RWPE2 (cell line): ENCODE measurements around the gene TSSK1B.

Source experiments
- ATAC-seq: fragments of 200-7000 bp; cut with Tn5 transposase; 3 replicates; pipeline ENCODE4 v1.9.1; 2021; ENCODE audit warnings: low read depth
- DNase-seq: peaks from one replicate; pipeline ENCODE4 v3.0.0-alpha.2; 2020; ENCODE audit warnings: low spot score
- H3K27ac ChIP-seq: fragments of 450-650 bp; 2 replicates; pipeline ENCODE4 v1.5.1; 2017; ENCODE audit warnings: mild to moderate bottlenecking; ENCODE audit not compliant: poor library complexity, severe bottlenecking
- H3K27me3 ChIP-seq: fragments of 250-450 bp; sonication (Bioruptor Pico); 2 replicates; pipeline ENCODE4 v1.5.1; 2021; ENCODE audit warnings: mild to moderate bottlenecking, moderate library complexity; ENCODE audit not compliant: insufficient read depth, poor library complexity, severe bottlenecking
- H3K36me3 ChIP-seq: fragments of 250-450 bp; sonication (Bioruptor Pico); 2 replicates; pipeline ENCODE4 v1.5.1; 2020; ENCODE audit warnings: low read depth, mild to moderate bottlenecking, moderate library complexity
- H3K4me1 ChIP-seq: fragments of 250-450 bp; sonication (Bioruptor Pico); 2 replicates; pipeline ENCODE4 v1.5.1; 2021; ENCODE audit warnings: mild to moderate bottlenecking, moderate library complexity; ENCODE audit not compliant: insufficient read depth, poor library complexity, severe bottlenecking
- H3K4me3 ChIP-seq: fragments of 250-450 bp; sonication (Bioruptor Pico); 2 replicates; pipeline ENCODE4 v1.5.1; 2021; ENCODE audit warnings: mild to moderate bottlenecking, moderate library complexity; ENCODE audit not compliant: severe bottlenecking
- H3K9me3 ChIP-seq: fragments of 250-450 bp; sonication (Bioruptor Pico); 2 replicates; pipeline ENCODE4 v1.5.1; 2021; ENCODE audit warnings: mild to moderate bottlenecking, moderate library complexity; ENCODE audit not compliant: severe bottlenecking
- TF ChIP-seq, protein P1 (sequence below): fragments of 450-650 bp; IDR thresholded peaks from one replicate; pipeline ENCODE4 v1.5.1; 2017; ENCODE audit warnings: mild to moderate bottlenecking, moderate library complexity; ENCODE audit not compliant: poor library complexity, severe bottlenecking

TSSK1B gene, protein sequence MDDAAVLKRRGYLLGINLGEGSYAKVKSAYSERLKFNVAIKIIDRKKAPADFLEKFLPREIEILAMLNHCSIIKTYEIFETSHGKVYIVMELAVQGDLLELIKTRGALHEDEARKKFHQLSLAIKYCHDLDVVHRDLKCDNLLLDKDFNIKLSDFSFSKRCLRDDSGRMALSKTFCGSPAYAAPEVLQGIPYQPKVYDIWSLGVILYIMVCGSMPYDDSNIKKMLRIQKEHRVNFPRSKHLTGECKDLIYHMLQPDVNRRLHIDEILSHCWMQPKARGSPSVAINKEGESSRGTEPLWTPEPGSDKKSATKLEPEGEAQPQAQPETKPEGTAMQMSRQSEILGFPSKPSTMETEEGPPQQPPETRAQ

DNA sequence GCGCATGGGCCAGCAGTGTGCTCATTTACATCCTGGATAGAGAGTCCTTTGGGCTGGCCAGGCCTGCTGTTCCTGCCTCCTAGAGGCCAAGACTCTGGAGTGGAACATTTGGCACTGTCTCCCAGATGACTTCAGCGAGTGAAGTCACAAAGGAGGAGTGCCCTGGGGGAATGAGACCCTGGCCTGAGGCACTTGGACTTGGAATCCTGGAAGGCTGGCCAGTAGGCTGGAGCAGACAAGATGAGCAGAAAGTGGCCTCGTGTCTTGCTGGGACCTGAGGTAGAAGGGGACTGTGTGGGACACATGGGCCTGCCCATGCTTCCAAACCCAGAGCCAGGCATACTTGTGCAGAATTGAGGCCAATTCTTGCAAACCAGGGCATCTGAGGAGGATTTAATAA is at the start of gene TSSK1B:
TSSK1B (minus strand) TSS at position 101 of the 400 bp plus-strand sequence. CDS start 150 bp downstream, outside the sequence.
- no peaks in the 10 kb centered on the region for H3K36me3 ChIP-seq
- H3K4me3 ChIP-seq: no peak within 1 kb of the TSS
- H3K27me3 ChIP-seq: no peaks in the 10 kb centered on the region
- H3K4me1 ChIP-seq: no peaks in the 10 kb centered on the region
- H3K9me3 ChIP-seq: no peaks in the 10 kb centered on the region
- TF ChIP-seq, protein P1, sequence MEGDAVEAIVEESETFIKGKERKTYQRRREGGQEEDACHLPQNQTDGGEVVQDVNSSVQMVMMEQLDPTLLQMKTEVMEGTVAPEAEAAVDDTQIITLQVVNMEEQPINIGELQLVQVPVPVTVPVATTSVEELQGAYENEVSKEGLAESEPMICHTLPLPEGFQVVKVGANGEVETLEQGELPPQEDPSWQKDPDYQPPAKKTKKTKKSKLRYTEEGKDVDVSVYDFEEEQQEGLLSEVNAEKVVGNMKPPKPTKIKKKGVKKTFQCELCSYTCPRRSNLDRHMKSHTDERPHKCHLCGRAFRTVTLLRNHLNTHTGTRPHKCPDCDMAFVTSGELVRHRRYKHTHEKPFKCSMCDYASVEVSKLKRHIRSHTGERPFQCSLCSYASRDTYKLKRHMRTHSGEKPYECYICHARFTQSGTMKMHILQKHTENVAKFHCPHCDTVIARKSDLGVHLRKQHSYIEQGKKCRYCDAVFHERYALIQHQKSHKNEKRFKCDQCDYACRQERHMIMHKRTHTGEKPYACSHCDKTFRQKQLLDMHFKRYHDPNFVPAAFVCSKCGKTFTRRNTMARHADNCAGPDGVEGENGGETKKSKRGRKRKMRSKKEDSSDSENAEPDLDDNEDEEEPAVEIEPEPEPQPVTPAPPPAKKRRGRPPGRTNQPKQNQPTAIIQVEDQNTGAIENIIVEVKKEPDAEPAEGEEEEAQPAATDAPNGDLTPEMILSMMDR: no peak
- H3K27ac ChIP-seq: no peak within 1 kb of the TSS
- DNase-seq: no peak
- ATAC-seq: no peak

DNA sequence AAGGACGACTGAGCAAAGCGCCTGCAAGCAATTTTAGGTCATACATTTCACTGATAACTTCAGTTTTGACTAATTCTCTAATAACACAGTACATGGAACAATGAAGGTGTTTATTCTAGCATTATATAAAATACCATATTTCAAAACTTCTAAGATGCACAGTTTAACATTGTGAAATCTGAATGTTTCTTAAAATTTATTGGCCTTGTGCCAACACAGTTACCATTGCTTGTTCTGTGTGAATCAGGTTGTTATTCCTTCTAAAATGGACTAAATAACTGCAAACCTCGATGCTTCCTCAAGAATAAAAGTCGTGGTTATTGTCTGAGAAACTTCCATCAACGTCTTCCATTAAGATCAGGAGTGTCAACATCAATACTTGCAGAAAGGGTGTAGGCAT is 45.5 kb upstream of the TSSK1B start:
- no peak for DNase-seq
- ATAC-seq: peak; percentile 48; the same call in 2 of the 3 replicates

DNA sequence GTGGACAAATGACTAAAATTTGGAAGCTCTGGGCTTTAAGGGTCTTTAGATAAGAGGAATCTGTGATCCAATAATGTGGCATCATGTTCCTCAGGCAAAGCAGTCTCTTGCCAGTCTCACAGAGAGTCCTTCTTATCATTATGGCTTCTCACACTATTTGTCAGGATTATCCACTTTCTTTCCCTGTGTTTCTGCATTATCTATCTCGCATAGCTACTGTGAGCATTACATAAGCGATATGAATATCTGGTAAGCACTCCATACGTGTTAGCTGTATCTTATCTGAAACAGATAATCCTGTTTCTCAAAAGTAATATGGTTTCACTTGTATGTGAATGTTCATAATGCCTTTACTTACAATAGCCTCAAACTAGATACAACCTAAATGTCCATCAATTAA is 43.9 kb upstream of the TSSK1B start:
- Histone ChIP-seq H3K9me3 (no peaks in the 10 kb centered on the region), H3K4me3 (no peak overlapping the region)
- TF ChIP-seq, protein P1: no peak

More for the DNA sequence above, 45.5 kb upstream of the TSSK1B start:
- peaks cover 4% of the 10 kb centered on the region for H3K4me1 ChIP-seq
- H3K27ac ChIP-seq: no peak overlapping the region
- TF ChIP-seq, protein P1: no peak
- no peaks in the 10 kb centered on the region for H3K36me3 ChIP-seq
- no peaks in the 10 kb centered on the region for H3K9me3 ChIP-seq
- H3K27me3 ChIP-seq: no peaks in the 10 kb centered on the region
- no peak overlapping the region for H3K4me3 ChIP-seq

DNA sequence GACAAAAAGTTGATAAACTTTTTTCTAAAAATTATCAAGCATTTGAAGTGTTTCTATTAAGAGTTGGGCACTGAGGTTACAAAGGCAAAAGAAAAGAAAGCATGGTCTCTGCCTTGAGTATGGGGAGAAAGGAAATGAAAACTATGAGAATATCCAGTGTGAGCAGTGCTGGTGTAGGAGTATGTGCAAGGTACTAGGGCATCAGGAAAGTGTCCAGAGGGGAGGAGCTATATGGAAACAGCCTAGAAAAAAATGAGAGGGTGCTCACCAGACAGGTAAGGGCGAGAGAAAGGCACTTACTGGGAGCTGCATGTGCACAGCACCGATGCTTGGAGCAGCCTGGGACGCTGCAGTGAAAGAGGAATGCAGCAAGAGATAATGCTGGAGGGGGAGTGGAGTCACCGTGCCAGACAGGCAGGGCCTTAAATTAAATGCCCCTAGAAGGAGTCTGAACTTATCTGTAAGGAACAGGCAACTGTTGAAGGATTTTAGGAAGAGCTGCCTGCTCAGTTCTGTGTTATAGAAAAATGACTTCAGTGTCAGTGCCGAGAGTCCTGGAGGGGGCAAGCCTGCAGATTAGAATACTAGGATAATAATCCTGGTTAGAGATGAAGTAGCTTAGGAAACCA is 39.4 kb upstream of the TSSK1B start:
- ATAC-seq (peak; percentile 38; the same call in 2 of the 3 replicates), DNase-seq (no peak)
- Histone ChIP-seq H3K27ac (no peak overlapping the region), H3K4me1 (no peaks in the 10 kb centered on the region), H3K27me3 (no peaks in the 10 kb centered on the region), H3K9me3 (no peaks in the 10 kb centered on the region), H3K36me3 (no peaks in the 10 kb centered on the region), H3K4me3 (no peak overlapping the region)
- TF ChIP-seq, protein P1: no peak

More for the DNA sequence above, 43.9 kb upstream of the TSSK1B start:
- H3K27me3 ChIP-seq: no peaks in the 10 kb centered on the region
- DNase-seq (no peak), ATAC-seq (no peak)
- peaks cover 4% of the 10 kb centered on the region for H3K4me1 ChIP-seq
- H3K36me3 ChIP-seq: no peaks in the 10 kb centered on the region
- no peak overlapping the region for H3K27ac ChIP-seq
